G401.6 (cell line): ENCODE data around the gene WDR43.
"Not testable (repeated sequence)": the region's sequence is repeated elsewhere in the genome, so short reads cannot be mapped to it uniquely, and the experiment has no call there.

Experiments used
- FAIRE-seq: peaks from 2 replicates; lab custom pipeline; 2012; peaks lifted over from hg19 to GRCh38; lab: Jason Lieb, UNC

The WDR43 gene

DNA sequence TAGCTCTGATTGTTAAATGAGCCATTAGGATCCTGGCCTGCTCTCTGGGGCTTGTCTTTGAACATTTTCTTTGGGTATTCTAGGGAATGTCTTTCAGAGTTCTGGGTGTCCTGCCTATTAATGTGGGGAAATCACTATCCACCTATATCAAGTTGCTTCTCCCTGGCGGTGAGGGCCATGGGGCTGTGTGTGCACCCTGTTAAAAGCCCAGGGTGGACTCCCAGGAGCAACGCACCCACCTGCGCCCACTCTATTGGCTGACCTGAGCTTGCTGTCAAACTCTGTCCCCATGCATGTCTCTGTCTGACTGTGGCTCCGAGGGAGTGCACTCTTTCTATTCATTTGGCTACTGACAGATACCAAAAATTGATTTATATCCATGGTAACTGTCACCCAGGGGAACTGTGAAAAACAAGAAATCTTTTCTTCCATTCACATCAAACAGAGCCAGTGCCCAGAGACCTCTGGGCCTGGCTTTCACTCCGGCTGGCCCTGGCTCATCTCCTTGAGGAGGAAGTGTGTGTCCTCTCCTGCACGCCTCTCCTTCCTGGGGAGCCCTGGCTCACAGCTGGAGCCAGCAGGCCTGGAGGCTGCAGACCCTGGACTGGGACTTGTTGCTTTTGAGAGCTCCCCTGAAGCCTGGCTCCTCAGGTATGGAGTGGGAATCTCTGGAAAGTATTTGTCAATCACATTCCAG, 76.1 kb downstream of the WDR43 start:
- FAIRE-seq = no peak

DNA sequence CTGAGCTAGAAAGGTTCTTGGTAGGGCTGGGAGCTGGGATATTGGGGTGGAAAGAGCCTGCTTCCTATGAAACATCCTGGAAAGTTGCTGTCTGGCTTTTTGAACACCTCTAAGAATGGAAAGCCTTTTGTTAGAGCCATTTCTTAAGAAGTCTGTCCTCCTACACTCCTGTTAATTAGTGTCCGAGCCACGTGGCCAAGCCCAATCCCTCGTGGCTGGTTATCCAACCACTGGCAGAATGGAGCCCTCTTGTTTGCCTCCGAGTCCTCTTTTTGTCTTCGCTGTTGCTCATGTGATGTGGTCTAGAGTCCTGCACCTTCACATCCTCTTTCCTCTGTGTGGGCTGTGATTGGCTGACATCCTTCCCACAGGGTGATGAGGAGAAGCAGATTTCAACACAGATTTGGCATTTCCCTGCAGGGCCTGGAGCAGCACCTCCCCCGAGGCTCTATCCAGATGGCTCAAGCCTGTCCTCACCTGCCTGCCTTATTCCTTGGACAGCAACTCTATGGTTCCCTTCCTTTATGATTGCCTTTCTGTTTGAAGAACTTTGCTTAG, 78.4 kb downstream of the WDR43 start:
- no peak for FAIRE-seq

DNA sequence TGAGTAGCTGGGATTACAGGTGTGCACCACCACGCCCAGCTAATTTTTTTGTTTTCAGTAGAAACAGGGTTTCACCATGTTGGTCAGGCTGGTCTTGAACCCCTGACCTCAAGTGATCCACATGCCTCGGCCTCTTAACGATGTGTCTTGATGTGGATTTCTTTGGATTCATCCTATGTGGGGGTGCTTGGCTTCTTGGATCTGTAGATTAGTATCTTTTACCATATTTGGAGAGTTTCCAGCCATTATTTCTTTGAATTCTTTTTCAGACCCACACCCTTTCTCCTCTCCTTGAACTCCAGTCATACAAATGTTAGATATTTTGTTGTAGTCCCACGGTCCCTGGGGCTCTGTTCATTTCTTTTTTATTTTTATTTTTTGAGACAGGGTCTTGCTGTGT, 79.8 kb downstream of the WDR43 start:
- FAIRE-seq = no peak

DNA sequence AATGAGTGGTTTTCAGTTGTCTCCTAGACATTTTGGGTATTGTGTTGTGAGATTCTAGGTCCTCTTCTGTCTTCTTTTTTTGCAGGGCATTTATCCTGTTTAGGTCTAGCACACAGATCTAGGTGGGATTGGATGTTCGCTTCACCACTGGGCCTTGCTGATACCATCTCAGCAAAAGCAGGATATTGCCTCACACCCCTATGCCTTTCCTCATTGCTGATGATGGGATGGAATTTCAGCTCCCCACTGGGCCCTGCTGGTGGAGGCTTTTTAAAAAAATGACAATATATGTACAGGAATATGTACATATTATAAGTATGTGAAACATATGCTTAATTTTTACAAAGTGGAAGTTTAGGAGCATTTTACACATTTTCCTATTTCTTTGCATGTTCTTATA, 81.2 kb downstream of the WDR43 start:
- no peak for FAIRE-seq

DNA sequence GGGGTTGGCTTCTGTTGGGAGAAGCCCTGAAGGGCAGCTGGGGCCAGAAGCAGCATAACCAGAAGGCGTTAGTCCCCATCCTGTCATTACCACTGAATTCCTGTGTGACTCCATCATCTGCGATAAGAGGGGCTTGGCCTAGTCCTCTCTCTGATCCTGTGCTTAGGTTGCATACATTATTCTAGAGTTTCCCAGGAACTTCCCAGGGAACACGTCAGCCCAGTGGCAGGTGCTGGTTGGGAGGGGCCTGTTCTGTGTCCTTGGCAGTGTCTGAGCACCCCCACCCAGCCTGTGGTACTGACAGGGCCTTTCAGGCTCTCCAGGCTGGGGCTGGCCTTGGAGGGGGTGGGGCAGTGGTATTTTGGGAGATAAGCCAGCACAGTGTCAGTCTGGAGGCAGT, 82.1 kb downstream of the WDR43 start:
- no peak for FAIRE-seq

DNA sequence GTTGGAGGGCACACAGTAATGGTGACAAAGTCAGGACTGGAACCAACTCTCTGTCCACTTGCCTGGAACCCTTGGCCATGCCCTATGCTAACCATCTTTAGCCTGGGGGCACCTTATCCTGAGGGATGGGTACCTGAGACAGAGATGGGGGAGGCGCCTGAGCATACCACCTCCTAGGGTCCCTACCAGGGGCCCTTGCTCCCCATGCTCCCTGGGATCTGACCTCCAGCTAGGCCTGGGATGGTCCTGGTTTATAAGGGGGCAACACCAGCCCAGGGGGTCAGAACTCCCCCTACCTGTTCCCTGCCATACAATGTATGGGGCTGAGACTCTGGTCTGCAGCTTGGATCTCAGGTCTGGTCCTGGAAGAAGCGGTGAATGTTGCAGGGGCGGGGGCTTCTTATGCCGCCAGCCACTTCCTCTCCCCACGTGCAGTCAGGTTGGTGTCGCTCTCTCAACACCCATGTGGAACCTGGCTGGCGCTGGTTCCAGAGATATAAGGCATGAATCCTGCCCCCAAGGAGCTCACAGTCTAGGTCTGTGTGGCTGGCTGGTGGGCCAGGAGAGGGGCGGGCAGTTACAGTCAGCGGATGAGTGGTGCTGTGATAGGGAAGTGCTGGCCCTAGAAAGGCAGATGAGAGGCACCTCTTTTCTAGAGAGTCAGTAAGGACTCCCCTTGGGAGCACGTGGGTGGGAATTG, 82.9 kb downstream of the WDR43 start:
- FAIRE-seq = no peak

DNA sequence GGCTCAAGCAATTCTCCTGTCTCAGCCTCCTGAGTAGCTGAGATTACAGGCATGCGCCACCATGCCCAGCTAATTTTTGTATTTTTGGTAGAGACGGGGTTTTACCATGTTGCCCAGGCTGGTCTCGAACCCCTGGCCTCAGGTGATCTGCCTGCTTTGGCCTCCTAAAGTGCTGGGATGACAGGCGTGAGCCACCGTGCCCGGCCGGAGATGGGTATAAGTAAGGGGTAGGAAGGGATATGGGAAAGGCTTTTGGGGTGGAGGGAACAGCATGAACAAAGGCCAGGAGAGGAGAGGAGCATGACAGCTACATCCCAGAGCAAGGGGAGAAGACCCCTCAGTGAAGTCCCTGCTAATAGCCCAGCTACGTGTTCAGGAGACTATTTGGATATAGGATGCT, 83.5 kb downstream of the WDR43 start:
- not testable (repeated sequence) for FAIRE-seq

DNA sequence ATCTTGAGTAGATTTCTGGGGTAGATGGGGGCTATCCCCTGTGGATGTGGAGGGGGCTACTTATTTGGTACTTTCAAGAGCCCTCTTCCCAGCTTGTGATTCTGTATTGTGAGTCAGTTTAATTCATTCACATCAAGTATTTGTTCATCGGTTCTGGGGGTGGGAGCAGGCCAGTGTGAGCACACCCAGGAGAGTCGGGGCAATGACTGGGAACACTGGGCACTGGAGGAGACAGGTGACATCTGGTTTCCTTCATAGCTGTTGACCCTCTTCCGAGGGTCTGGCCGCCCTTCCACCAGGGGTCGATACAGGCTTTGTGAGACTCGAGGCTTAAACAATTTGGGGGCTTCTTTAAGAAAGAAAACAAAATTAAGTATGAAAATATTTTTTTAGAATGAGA, 84.1 kb downstream of the WDR43 start:
- FAIRE-seq = no peak

DNA sequence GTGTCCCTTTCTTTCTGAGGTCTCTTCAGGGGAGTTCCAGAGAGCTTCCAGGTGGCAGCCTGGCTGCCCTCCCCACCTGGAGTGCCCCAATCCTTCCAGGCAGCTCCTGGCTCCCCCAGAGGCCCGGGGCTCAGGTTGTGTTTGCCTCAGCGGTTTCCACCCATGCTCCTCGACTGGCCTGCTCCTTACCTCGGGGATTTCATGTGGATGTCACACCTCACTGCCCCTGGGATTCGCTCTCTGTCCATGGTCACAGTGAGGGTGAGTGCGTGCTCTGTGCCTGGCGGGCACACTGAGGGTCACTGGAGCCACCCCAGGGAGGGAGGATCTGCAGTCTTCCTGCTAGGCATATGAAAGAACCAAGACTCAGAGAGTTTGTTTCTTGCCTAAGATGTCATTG, 84.6 kb downstream of the WDR43 start:
- FAIRE-seq = no peak

DNA sequence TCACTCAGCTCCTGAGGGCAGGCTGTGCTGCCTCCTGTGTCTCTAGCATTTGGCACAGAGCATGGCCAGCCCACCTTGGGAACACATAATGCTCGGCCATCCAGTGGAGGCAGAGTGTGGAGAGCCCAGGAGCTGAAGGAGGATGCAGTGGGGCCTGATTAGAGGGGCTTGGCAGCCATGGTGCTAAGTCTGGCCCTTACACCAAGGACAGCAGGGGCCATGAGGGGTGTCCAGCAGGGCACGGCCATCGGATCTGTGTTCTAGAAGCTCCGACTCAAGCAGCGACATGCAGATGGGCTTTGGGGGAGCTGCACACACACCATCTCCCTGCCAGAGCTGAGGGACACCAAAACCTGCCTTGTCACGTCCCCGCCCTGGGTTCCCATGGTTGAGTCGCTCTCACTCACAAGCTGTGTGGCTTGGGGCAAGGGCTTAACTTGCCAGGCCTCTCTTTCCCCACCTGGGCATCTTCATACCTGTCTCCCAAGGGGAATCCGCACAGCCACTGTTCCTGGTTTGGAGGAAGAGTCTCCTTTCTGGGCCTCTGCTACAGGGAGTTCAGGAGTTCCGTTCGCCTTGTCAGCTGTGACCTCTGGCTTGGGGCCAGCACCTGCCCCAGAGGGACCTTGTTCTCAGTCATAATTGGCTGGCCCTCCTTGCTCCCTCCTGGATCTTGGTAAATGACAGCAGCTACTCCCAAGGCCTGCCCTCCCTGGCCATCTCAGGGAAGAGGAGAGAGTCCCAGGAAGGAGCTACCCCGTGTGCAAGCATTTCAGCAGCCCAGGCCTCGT, 85.3 kb downstream of the WDR43 start:
- FAIRE-seq = no peak

DNA sequence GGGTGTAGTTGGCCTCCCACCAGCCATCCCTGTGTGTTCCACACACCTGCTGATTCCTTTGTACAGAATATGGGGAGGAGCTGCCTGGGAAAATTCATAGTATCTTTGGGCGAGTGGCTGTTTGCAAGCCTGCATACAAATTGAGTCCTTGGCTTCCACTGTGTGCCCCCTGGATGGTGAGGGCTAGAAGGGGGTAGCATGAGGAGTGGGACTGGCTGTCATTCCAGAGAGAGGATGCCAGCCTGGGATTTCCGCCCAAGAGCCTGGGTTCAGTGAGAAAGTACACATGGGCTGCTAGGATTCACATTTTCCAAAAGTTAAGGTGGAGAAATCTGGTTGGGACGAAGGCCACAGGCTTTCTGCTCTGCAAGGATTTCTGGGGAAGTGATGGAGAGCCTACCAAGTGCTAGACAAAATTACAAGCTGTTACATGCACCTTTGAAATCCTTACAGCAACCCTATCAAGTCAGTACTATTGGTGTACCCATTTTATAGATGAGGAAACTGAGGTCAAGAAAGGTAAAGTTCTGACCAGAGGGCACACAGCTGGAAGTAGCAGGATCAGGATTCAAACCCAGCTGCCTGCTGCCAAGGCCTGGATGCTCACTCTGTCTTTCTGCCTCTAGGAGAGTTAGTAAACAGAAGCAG, 86.0 kb downstream of the WDR43 start:
- no peak for FAIRE-seq

DNA sequence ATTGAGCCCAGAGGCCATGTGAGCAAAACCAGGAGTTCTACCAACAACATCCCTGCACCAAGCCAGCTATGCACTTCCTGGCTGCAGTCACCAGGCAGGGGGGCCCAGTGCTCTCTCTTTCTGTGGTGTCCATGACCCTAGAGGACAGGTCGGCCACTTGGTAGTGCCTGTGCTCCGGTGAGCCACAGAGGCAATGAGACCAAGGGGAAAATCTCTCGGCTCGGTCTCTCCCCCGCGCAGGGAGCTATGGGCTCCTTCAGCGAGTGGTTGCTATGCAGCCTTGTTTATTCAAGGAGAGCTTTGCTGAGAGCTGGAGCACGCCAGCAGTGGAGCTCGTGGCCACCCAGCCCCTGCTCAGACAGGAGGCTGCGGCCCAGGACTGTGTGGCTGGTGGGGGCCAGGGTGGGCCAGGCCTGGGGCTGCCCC, 86.6 kb downstream of the WDR43 start, which contains the start of gene TOGARAM2:
TOGARAM2 (plus strand) TSS at position 283 of the 426 bp plus-strand sequence. CDS start 13,537 bp downstream, outside the sequence.
- no peak for FAIRE-seq

DNA sequence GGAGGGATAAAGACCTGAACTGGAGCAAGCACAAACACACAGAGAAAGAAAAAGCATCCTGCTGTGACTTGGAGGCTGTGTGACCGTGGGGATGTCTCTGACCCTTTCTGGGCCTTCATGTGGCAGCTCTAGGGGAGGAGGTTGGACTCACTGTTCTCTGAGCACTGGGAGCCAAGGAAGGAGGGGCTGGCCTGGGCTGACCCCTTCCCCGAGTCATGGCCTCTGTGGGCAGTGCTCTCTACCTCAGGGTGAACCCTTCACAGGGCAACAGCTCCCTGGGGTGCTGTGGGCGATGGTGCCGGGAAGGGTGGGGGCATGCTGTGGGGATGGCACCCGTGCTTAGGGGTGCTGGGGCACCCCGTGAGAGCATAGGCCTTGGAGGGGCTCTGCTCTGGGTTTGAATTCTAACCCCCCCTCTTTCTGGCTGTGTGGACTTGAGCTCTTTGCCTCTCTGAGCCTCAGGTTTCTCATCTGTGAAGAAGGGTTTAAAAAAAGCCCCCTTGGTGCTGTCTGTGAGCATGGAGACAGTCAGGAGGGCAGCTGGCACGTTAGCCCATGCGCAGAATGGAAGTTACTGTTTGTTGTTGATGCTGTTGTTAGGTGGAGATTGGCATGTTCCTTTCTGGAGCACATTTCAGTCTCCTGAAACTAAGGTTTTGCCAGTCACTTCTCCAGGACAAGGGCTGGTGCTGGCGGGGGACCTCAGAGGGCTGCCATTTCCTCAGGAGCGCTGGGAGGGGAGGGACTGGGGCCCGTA, 87.3 kb downstream of the WDR43 start:
- no peak for FAIRE-seq

DNA sequence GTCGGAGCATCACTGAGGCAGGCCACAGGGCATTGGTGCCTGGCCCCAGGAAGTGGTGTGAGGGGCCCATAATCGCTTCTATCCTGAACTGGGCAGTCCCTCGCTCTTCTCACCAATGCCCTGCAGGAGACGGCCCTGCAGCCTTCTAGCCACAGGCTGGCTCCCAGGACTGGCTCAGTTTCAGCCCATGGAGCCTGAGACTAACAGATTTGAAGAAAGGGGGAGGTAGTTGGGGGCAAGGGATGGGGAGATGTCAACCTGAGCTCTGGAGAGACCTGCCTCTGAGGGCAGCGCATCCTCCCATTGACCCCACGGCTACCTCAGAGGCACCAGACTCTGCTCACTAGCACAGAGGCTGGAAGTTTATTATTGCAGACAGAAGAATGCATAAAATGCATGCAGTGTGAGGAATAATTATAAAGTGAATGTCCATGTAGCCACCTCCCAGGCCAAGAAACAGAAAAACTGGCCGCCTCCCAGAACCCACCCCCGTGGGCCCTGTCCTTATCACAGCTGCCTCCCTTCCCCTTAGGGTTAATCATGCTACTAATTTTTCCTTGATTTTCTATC, 88.0 kb downstream of the WDR43 start:
- FAIRE-seq = no peak

DNA sequence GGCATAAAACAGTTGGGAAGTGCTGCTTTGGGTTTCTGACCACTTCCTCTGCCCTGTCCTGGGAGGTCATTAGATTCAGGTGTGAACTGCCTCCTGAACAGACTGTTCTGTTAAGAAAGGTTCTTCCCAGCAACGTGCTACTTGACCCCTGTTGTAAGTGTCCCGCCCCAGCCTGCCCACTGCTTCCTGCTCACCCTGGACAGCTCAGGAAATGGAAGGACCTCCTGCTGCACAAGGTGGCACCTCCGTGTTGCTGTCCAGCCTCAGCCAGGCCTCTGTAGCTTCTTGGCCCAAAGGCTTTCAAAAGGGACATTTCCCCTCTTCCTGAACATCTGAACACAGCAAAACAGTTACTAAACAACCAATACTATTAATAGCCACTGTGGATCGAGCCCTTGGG, 92.0 kb downstream of the WDR43 start:
- FAIRE-seq = no peak

DNA sequence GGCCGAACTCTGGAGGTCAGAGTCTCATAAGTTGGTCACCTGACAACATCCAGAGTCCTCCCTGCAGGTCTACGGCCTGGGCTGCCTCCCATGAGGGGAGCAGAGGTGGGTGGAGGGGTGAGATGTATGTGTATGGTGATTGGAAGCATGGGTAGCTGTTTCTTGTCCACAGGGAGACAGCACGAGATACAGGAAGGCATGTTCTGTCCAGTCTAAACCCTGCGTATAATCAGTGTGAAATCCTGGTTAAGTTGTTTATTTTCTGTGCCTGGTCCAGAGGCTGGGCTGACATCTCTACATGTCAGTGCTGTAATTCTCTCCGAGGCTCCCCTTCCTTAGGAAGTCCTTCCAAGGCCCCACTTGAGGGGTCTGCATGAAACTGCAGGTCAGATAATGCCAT, 95.5 kb downstream of the WDR43 start:
- no peak for FAIRE-seq

DNA sequence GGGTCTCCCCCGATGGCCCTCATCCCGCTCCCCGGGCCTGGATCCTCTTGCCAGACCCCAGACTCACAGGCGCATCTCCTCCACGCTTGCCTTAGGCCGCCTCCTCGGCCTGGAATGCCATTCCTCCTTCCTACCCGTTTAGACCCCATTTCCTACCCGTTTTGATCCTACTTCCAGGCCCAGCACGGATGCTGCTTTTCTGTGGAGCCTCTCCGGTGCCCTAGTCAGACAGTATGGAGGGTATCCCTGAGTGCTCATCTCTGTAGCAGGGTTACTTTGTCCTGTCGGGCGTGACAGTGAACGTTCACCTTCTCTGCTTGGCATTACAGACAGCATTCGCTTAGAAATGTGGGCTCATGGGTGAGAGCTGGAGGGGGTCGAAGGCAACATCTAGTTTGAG, 96.0 kb downstream of the WDR43 start:
- no peak for FAIRE-seq

DNA sequence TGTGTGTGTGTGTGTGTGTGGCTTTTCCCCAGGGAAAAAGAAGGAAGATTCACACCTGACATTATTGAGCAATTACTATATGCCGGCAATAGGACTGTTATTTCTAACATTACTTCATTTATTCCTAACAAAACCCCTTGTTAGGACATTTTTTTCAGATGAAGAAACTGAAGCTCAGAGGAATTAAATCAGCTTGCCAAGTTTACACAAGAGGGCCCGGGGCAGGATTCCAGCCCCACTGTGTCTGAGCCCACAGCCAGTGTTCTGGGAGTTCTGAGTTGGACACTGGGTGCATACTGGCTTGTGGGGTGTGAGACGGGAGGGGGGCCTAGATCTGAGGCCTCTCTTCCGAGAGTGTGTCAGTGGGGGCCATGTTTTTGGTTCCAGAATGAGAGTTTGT, 96.6 kb downstream of the WDR43 start:
- no peak for FAIRE-seq

DNA sequence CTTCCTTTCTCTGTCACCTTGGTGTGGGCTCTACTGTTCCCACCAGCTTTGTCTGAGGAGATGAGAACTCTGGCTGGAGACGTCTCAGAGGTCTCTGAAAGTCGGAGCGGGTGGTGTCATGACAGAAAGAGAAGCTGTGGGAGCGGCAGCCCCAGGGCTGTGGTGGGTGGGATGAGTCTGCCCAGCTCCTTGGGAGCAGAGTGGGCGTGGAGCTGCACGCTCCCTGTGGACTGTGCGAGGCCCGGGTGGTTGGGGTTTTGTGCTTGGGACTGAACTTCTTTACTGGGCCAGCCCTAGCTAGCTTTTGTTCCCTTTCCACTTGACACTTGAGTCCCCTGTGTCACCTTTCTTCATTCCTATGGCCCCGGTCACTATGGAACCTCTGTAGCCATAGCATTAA, 97.0 kb downstream of the WDR43 start:
- FAIRE-seq = no peak

DNA sequence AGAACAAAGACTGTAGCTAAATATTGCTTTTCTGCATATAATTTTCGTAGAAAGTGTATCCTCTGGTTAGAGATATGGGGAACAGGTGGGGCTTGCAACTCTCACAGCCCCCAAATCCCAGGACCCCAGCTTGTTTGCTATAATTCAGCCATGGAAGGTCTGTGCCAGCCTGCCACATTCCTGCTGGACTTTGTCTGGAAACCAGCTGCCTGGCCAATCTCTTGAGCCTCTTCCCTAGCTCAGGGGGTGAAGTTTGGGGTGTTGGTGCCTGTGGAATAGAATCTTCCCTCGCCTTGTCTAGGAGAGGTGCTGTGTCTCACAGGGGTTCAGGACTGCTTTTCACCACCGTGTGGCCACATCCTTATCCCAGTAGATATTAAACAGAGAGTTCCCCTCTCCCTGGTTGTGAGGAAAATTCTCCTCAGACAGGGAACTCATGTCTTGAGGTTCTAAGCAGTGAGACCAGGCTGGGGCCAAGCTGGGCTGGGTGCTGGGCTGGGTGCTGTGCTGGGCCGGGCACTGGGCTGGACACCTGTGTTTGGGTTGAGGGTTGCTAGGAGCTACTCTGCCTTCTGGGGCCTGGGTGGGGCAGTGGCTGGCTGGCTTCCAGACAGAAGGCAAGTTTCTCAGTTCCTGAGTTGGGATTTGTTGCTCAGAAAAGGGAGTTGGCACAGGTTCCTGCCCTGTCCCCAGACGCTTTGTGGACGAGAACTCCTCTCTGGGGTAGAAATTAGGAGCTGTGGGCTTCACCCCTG, 98.9 kb downstream of the WDR43 start:
- no peak for FAIRE-seq

DNA sequence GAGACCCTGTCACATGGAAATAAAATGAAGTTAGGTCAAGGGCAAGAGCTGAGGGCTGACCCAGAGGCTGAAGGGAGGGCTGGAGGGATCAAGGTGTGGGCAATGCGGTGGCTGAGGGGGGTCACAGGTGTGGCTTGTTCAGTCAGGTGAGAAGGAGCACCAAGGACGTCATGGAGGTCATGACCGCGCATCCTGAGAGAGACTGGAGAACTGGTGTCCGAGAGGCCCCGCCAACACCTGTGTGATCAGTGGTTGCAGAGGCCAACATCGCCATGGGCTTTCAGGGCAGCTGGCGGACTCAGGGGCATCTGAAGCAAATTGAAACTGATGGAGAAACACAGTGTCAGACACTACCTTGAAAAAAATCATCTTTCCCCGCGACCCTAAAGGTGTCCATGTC, 99.6 kb downstream of the WDR43 start:
- no peak for FAIRE-seq
